Esophagus squamous epithelium (tissue), 4 donors: ENCODE results near the gene RETN.

ENCODE experiments used
- CTCF ChIP-seq, 6 experiments: fragments of 450-650 bp in 4 of 6; fragments of 200-600 bp in 2 of 6; sonication (generic) in 2 of 6; IDR thresholded peaks; one replicate each; pipeline ENCODE4 v1.5.1; 2016 to 2019; ENCODE audit warnings: antibody characterized with exemption in 6 of 6, mild to moderate bottlenecking in 4 of 6, moderate library complexity in 4 of 6
- POLR2A ChIP-seq, 4 donors: fragments of 450-650 bp; IDR thresholded peaks; one replicate each; pipeline ENCODE4 v1.6.1; 2017; ENCODE audit warnings: antibody characterized with exemption in 4 of 4, mild to moderate bottlenecking in 4 of 4, moderate library complexity in 3 of 4

GRCh38 chr19:7638802-7639465 lies 29.9 kb upstream of the RETN start:
- TF ChIP-seq CTCF (IDR thresholded peaks at IDR 0.05) (no peak), POLR2A (IDR thresholded peaks at IDR 0.05) (no peak)
